Panc1 (cell line): ENCODE data around the gene NECAB2. TPM values are rescaled to one million over a fixed set of nuclear protein-coding genes. Genes with fewer than 3 reads are reported as not detected.

Experiments used
- ATAC-seq: fragments of 200-7000 bp; cut with Tn5 transposase; 2 replicates; pipeline ENCODE4 v1.9.1; 2020; ENCODE audit warnings: mild to moderate bottlenecking, moderate library complexity
- BruUV-seq: library from RNA; stranded (reverse); fragments of 400-500 nt; replicated peaks from 2 replicates; lab custom pipeline; 2021; lab: Mats Ljungman, UMichigan
- CTCF ChIA-PET: fragments of 300-600 bp; sonication (Branson Sonifier 250); formaldehyde crosslinking; loops from one replicate; lab custom pipeline; 2022; ENCODE audit warnings: antibody characterized with exemption; lab: Charles Lee
- POLR2A ChIA-PET: fragments of 300-600 bp; sonication (Branson Sonifier 250); formaldehyde crosslinking; loops from one replicate; lab custom pipeline; 2022; ENCODE audit warnings: antibody characterized with exemption; lab: Charles Lee
- DNase-seq: peaks from one replicate; pipeline ENCODE4 v3.0.0-alpha.2; 2010; ENCODE audit warnings: low read depth, low spot score
- H3K27ac ChIP-seq: 2 replicates; pipeline ENCODE4 v1.5.1; 2011; ENCODE audit warnings: mild to moderate bottlenecking, low read length, inconsistent platforms
- H3K27me3 ChIP-seq: fragments of 200-500 bp; sonication (Bioruptor generic); 2 replicates; pipeline ENCODE4 v1.6.0; 2014; ENCODE audit warnings: low read length, inconsistent platforms; ENCODE audit not compliant: control insufficient read depth, insufficient read depth
- H3K36me3 ChIP-seq: fragments of 200-500 bp; sonication (Bioruptor generic); 2 replicates; pipeline ENCODE4 v1.5.1; 2014; ENCODE audit warnings: inconsistent platforms, mild to moderate bottlenecking, low read length, moderate library complexity; ENCODE audit not compliant: control insufficient read depth, insufficient read depth
- H3K4me1 ChIP-seq: 2 replicates; pipeline ENCODE4 v1.5.1; 2011; ENCODE audit warnings: inconsistent platforms, mild to moderate bottlenecking, low read length, moderate library complexity; ENCODE audit not compliant: control insufficient read depth, insufficient read depth
- H3K4me3 ChIP-seq, 2 experiments: 2 replicates each; pipeline ENCODE4 v1.5.1; 2011 to 2012; ENCODE audit warnings: low read depth in 2 of 2, low read length in 2 of 2, mild to moderate bottlenecking in 2 of 2, inconsistent platforms in 1 of 2, moderate library complexity in 1 of 2
- H3K9me3 ChIP-seq: fragments of 200-500 bp; sonication (Bioruptor generic); 2 replicates; pipeline ENCODE4 v1.5.1; 2014; ENCODE audit warnings: low read depth, mild to moderate bottlenecking, inconsistent platforms, low read length, moderate library complexity; ENCODE audit not compliant: control insufficient read depth, insufficient read depth
- POLR2AphosphoS5 ChIP-seq: IDR thresholded peaks from 2 replicates; pipeline ENCODE4 v1.6.1; 2012; ENCODE audit warnings: mild to moderate bottlenecking, low read depth, low read length, moderate library complexity
- REST ChIP-seq, 2 experiments: IDR thresholded peaks; 2 replicates each; pipeline ENCODE4 v1.6.1; 2011 to 2012; ENCODE audit warnings: low read depth in 2 of 2, control low read depth in 1 of 2, low read length in 1 of 2, mild to moderate bottlenecking in 1 of 2, moderate library complexity in 1 of 2; ENCODE audit not compliant: insufficient read depth in 1 of 2
- SIN3A ChIP-seq: IDR thresholded peaks from 2 replicates; pipeline ENCODE4 v1.6.1; 2012; ENCODE audit warnings: low read depth, mild to moderate bottlenecking, low read length, moderate library complexity, borderline replicate concordance; ENCODE audit not compliant: insufficient read depth
- TCF7L2 ChIP-seq: IDR thresholded peaks from 2 replicates; pipeline ENCODE4 v1.6.1; 2011; ENCODE audit warnings: mild to moderate bottlenecking, low read depth, low read length, inconsistent platforms
- in situ Hi-C: cut with HindIII; loops from 2 replicates; pipeline ENCODE4 v1.10.0; 2016; ENCODE audit warnings: low sequenced_read_pairs, low pct_unique_long_range_greater_than_20kb
- intact Hi-C: fragments of 100-400 bp; cut with micrococcal nuclease; formaldehyde crosslinking; loops from one replicate; pipeline ENCODE4 v1.10.0; 2022; ENCODE audit not compliant: unreplicated experiment
- total RNA-seq: library from RNA; stranded (reverse); gene quantifications from one replicate; pipeline ENCODE4 v1.2.1, GENCODE V29; 2021; ENCODE audit not compliant: unreplicated experiment
- TF ChIP-seq, protein P1 (sequence below): fragments of 450-650 bp; IDR thresholded peaks from 2 replicates; pipeline ENCODE4 v1.5.1; 2017; ENCODE audit warnings: mild to moderate bottlenecking

The NECAB2 gene
- total RNA-seq, 1 experiment from 2014 or later, result 0.33 TPM

DNA sequence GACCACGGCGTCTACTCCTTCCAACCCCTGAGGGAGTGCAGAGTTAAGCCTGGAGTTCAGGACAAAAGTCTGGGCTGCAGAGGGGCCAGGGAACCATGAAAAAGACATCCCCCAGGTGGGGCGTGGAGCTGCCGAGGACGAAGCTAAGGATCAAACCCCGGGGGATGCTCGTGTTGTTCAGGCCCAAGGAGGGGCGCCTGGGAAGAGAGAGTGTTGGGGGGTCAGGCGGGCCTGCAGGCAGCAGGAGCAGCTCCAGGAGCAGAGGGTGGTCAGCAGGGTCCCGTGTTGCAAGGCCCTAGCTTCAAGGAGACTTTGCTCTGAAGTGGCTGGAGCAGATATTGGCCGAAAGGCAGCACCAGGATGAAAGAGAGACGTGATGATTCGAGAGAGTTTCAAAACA is 26.7 kb downstream of the NECAB2 start:
- ATAC-seq (no peak), DNase-seq (no peak)
- no TSS peak for BruUV-seq
- Histone ChIP-seq H3K4me1 (no peaks in the 10 kb centered on the region), H3K4me3 (no peak overlapping the region), H3K36me3 (no peaks in the 10 kb centered on the region), H3K27me3 (no peaks in the 10 kb centered on the region; the same call in 1 of the 2 replicates), H3K27ac (no peak overlapping the region), H3K9me3 (no peaks in the 10 kb centered on the region)
- intact Hi-C loops (no loop called here), in situ Hi-C loops (no loop called here)
- ChIA-PET POLR2A (no interaction called here), CTCF (no interaction called here)
- TF ChIP-seq, protein P1, sequence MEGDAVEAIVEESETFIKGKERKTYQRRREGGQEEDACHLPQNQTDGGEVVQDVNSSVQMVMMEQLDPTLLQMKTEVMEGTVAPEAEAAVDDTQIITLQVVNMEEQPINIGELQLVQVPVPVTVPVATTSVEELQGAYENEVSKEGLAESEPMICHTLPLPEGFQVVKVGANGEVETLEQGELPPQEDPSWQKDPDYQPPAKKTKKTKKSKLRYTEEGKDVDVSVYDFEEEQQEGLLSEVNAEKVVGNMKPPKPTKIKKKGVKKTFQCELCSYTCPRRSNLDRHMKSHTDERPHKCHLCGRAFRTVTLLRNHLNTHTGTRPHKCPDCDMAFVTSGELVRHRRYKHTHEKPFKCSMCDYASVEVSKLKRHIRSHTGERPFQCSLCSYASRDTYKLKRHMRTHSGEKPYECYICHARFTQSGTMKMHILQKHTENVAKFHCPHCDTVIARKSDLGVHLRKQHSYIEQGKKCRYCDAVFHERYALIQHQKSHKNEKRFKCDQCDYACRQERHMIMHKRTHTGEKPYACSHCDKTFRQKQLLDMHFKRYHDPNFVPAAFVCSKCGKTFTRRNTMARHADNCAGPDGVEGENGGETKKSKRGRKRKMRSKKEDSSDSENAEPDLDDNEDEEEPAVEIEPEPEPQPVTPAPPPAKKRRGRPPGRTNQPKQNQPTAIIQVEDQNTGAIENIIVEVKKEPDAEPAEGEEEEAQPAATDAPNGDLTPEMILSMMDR, result no peak
- TF ChIP-seq POLR2AphosphoS5 (no peak), SIN3A (no peak), TCF7L2 (no peak), REST (IDR thresholded peaks at IDR 0.05; ENCODE audit: insufficient read depth in 1 of 2, low read depth in 2 of 2, low read length in 1 of 2) (no peak)

DNA sequence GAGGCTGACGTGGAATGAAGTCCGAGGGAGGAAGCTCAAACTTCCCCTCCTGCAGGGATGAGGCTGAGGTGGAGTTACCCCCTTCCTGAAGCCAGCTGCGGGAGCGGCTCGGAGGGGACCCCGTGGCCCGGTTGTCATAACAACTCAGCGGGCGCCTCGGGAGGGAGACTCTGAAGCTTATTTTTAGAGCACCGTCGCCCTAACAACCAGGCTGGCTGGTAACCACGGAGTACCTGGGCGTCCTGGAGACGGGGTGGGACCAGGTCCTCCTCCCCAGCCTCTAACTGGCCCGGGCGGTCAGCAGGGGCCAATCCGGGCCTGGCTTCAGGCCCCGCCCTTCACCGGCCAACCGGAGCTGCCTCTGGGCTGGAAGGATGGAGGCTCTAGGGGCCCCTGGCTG is 27.7 kb downstream of the NECAB2 start:
- ChIA-PET CTCF (no interaction called here), POLR2A (interaction anchor here (0.6 kb wide), 1 partner anchor 10 kb away, joined by 4 read pairs; no protein-coding TSS in a partner anchor)
- Histone ChIP-seq H3K27me3 (no peaks in the 10 kb centered on the region), H3K4me3 (no peak overlapping the region), H3K36me3 (no peaks in the 10 kb centered on the region), H3K27ac (no peak overlapping the region), H3K9me3 (no peaks in the 10 kb centered on the region), H3K4me1 (no peaks in the 10 kb centered on the region)
- ATAC-seq (no peak), DNase-seq (no peak)
- in situ Hi-C loops (no loop called here), intact Hi-C loops (no loop called here)
- no peak for TF ChIP-seq REST (IDR thresholded peaks at IDR 0.05; ENCODE audit: insufficient read depth in 1 of 2, low read depth in 2 of 2, low read length in 1 of 2)
- no peak for TF ChIP-seq SIN3A
- TF ChIP-seq TCF7L2, result no peak
- TF ChIP-seq POLR2AphosphoS5, result no peak
- TF ChIP-seq, protein P1, result no peak
- no TSS peak for BruUV-seq
